SU-DHL-6 (cell line): ENCODE measurements around the gene ACTN4.

ENCODE experiments used
- CTCF ChIP-seq: fragments of 200-600 bp; sonication (generic); IDR thresholded peaks from one replicate; pipeline ENCODE4 v1.5.1; 2017; ENCODE audit warnings: antibody characterized with exemption, mild to moderate bottlenecking, low read length, moderate library complexity; ENCODE audit not compliant: insufficient read depth, poor library complexity, severe bottlenecking
- EZH2phosphoT487 ChIP-seq: fragments of 200-600 bp; sonication (generic), shearing (Covaris generic); conservative IDR thresholded peaks from 2 replicates; pipeline ENCODE4 v1.6.1; 2018; ENCODE audit warnings: mild to moderate bottlenecking, antibody characterized with exemption, low read length, moderate library complexity, mixed read lengths

GRCh38 chr19:38678217-38678890, 30.9 kb downstream of the ACTN4 start:
- TF ChIP-seq CTCF: no peak
- no peak for TF ChIP-seq EZH2phosphoT487
